ENCODE measurements around the gene PPP4R2.

Gene PPP4R2

GRCh38 chr3:72964633-72965032 is 32.0 kb upstream of the PPP4R2 start:
- Histone ChIP-seq H3K9me2 (replicated peaks; ENCODE audit: insufficient read depth, low read length) (no peaks in the 10 kb centered on the region), H3K4me2 (ENCODE audit: low read depth, low read length, poor library complexity, severe bottlenecking) (no peak overlapping the region), H3K9me3 (ENCODE audit: insufficient read depth, low read length) (no peaks in the 10 kb centered on the region), H3K36me3 (ENCODE audit: low read length) (no peaks in the 10 kb centered on the region), H3F3A (ENCODE audit: insufficient read depth) (no peaks in the 10 kb centered on the region), H4K20me1 (ENCODE audit: low read depth, low read length) (no peaks in the 10 kb centered on the region), H2AFZ (ENCODE audit: low read depth, low read length, severe bottlenecking) (no peak overlapping the region), H3K9ac (ENCODE audit: low read length) (no peak overlapping the region), H3K27ac (ENCODE audit: low read depth, low read length) (no peak overlapping the region), H3K4me3 (ENCODE audit: insufficient read depth, low read length, poor library complexity, severe bottlenecking) (no peak overlapping the region), H3K79me2 (ENCODE audit: insufficient read depth, low read length) (no peaks in the 10 kb centered on the region), H3K27me3 (ENCODE audit: low read length) (no peaks in the 10 kb centered on the region)
- TF ChIP-seq, protein P1, sequence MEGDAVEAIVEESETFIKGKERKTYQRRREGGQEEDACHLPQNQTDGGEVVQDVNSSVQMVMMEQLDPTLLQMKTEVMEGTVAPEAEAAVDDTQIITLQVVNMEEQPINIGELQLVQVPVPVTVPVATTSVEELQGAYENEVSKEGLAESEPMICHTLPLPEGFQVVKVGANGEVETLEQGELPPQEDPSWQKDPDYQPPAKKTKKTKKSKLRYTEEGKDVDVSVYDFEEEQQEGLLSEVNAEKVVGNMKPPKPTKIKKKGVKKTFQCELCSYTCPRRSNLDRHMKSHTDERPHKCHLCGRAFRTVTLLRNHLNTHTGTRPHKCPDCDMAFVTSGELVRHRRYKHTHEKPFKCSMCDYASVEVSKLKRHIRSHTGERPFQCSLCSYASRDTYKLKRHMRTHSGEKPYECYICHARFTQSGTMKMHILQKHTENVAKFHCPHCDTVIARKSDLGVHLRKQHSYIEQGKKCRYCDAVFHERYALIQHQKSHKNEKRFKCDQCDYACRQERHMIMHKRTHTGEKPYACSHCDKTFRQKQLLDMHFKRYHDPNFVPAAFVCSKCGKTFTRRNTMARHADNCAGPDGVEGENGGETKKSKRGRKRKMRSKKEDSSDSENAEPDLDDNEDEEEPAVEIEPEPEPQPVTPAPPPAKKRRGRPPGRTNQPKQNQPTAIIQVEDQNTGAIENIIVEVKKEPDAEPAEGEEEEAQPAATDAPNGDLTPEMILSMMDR (IDR thresholded peaks at IDR 0.05; ENCODE audit: insufficient read depth, low read length, poor library complexity, severe bottlenecking): no peak
- TF ChIP-seq EZH2phosphoT487 (conservative IDR thresholded peaks at IDR 0.05; ENCODE audit: low read length): no peak

GRCh38 chr3:72968266-72968664 is 28.3 kb upstream of the PPP4R2 start:
- no peaks in the 10 kb centered on the region for H3K27me3 ChIP-seq (ENCODE audit: low read length)
- H3K79me2 ChIP-seq (ENCODE audit: insufficient read depth, low read length): no peaks in the 10 kb centered on the region
- H3K9me3 ChIP-seq (ENCODE audit: insufficient read depth, low read length): no peaks in the 10 kb centered on the region
- H3K27ac ChIP-seq (ENCODE audit: low read depth, low read length): no peak overlapping the region
- no peak overlapping the region for H2AFZ ChIP-seq (ENCODE audit: low read depth, low read length, severe bottlenecking)
- H4K20me1 ChIP-seq (ENCODE audit: low read depth, low read length): no peaks in the 10 kb centered on the region
- H3K36me3 ChIP-seq (ENCODE audit: low read length): no peaks in the 10 kb centered on the region
- TF ChIP-seq, protein P1 (IDR thresholded peaks at IDR 0.05; ENCODE audit: insufficient read depth, low read length, poor library complexity, severe bottlenecking): no peak
- TF ChIP-seq EZH2phosphoT487 (conservative IDR thresholded peaks at IDR 0.05; ENCODE audit: low read length): no peak
- H3K9ac ChIP-seq (ENCODE audit: low read length): no peak overlapping the region
- H3F3A ChIP-seq (ENCODE audit: insufficient read depth): no peaks in the 10 kb centered on the region
- no peaks in the 10 kb centered on the region for H3K9me2 ChIP-seq (replicated peaks; ENCODE audit: insufficient read depth, low read length)
- H3K4me3 ChIP-seq (ENCODE audit: insufficient read depth, low read length, poor library complexity, severe bottlenecking): no peak overlapping the region
- no peak overlapping the region for H3K4me2 ChIP-seq (ENCODE audit: low read depth, low read length, poor library complexity, severe bottlenecking)

DNA sequence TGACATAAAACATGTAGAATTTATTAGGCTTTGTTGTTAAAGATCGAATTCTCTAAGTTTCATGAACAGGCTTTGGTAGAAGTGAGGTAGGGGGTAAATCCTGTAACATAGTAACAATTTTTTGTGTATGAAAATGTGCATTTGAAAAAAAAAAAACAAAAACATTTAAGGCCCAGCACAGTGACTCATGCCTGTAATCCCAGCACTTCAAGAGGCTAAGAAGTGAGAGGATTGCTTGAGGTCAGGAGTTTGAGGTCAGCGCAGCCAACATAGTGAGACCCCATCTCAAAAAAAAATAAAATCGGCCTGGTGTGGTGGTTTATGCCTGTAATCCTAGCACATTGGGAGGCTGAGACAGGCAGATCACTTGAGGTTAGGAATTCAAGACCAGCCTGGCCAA is 26.8 kb upstream of the PPP4R2 start:
- H3K27me3 ChIP-seq (ENCODE audit: low read length): no peaks in the 10 kb centered on the region
- no peaks in the 10 kb centered on the region for H3K36me3 ChIP-seq (ENCODE audit: low read length)
- H3K9me2 ChIP-seq (replicated peaks; ENCODE audit: insufficient read depth, low read length): no peaks in the 10 kb centered on the region
- no peaks in the 10 kb centered on the region for H4K20me1 ChIP-seq (ENCODE audit: low read depth, low read length)
- H3K9me3 ChIP-seq (ENCODE audit: insufficient read depth, low read length): no peaks in the 10 kb centered on the region
- no peak overlapping the region for H3K27ac ChIP-seq (ENCODE audit: low read depth, low read length)
- no peak overlapping the region for H3K9ac ChIP-seq (ENCODE audit: low read length)
- no peak overlapping the region for H2AFZ ChIP-seq (ENCODE audit: low read depth, low read length, severe bottlenecking)
- no peak for TF ChIP-seq EZH2phosphoT487 (conservative IDR thresholded peaks at IDR 0.05; ENCODE audit: low read length)
- TF ChIP-seq, protein P1 (IDR thresholded peaks at IDR 0.05; ENCODE audit: insufficient read depth, low read length, poor library complexity, severe bottlenecking): no peak
- H3K4me3 ChIP-seq (ENCODE audit: insufficient read depth, low read length, poor library complexity, severe bottlenecking): no peak overlapping the region
- H3K4me2 ChIP-seq (ENCODE audit: low read depth, low read length, poor library complexity, severe bottlenecking): no peak overlapping the region
- H3K79me2 ChIP-seq (ENCODE audit: insufficient read depth, low read length): no peaks in the 10 kb centered on the region
- H3F3A ChIP-seq (ENCODE audit: insufficient read depth): no peaks in the 10 kb centered on the region
